Measurements from ENCODE around the gene KRTAP25-1.

KRTAP25-1 gene

GRCh38 chr21:30248844-30249243, 40.5 kb downstream of the KRTAP25-1 start:
- DNase-seq (ENCODE audit: low read depth) = no peak

GRCh38 chr21:30245061-30245460, 44.3 kb downstream of the KRTAP25-1 start:
- no peak for DNase-seq (ENCODE audit: low read depth)

- no peak for DNase-seq (ENCODE audit: low read depth)
Observed at GRCh38 chr21:30243691-30244090, 45.6 kb downstream of the KRTAP25-1 start.

GRCh38 chr21:30240661-30241060, 48.7 kb downstream of the KRTAP25-1 start:
- no peak for DNase-seq (ENCODE audit: low read depth)

All from ELR (cell line).